Cardiac fibroblast (primary cell): Measurements from ENCODE around the gene BORCS5.

Source experiments
- DNase-seq, 2 donors: peaks; one replicate each; pipeline versions ENCODE4 v3.0.0 to v3.0.0-alpha.2; 2010; ENCODE audit warnings: low read depth in 2 of 2
- H3K4me3 ChIP-seq, 2 donors: replicated peaks in 1 of 2; 1 replicate in 1 of 2; 2 replicates in 1 of 2; pipeline ENCODE4 v1.5.1; 2011; ENCODE audit warnings: low read depth in 2 of 2, low read length in 2 of 2, mild to moderate bottlenecking in 2 of 2, moderate library complexity in 1 of 2
- CTCF ChIP-seq: IDR thresholded peaks from one replicate; pipeline ENCODE4 v1.5.1; 2011; ENCODE audit warnings: low read depth, mild to moderate bottlenecking, low read length, inconsistent platforms

BORCS5 gene

GRCh38 chr12:12473223-12473622 is 116.3 kb downstream of the BORCS5 start:
- DNase-seq = no peak
- TF ChIP-seq CTCF = no peak
- H3K4me3 ChIP-seq = no peak overlapping the region

DNA sequence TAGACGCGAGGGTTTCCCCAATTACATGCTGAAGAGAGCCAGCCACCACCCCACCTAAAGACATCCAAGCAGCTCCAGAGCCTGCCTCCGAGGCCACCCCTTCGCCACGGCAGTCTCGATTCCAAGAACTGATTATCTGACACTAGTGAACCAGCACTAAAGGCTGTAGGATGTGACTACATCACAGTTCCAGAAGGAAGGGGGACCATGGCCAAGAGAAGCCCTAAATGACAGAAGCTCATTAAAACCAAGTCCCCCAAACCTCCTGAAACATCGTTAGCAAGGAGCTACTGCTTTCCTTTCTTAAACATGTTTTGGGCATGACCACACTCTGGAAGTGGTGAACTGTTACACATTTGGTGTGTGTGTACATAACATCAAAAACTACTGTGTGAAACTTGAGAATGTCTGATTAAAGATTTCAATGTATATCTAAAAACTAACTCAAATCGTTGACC is 117.6 kb downstream of the BORCS5 start:
- no peak overlapping the region for H3K4me3 ChIP-seq
- no peak for TF ChIP-seq CTCF
- DNase-seq = peak in 1 of 2 donors; percentile 3

- H3K4me3 ChIP-seq = no peak overlapping the region
- DNase-seq = peak; percentile 15 to 60
- TF ChIP-seq CTCF = no peak
These were observed 118.3 kb downstream of the BORCS5 start for GRCh38 chr12:12474931-12475795.

GRCh38 chr12:12476857-12477531 is 120.1 kb downstream of the BORCS5 start:
- no peak overlapping the region for H3K4me3 ChIP-seq
- TF ChIP-seq CTCF = no peak
- no peak for DNase-seq

GRCh38 chr12:12477532-12477890 is 120.6 kb downstream of the BORCS5 start:
- H3K4me3 ChIP-seq = no peak overlapping the region
- DNase-seq = no peak
- no peak for TF ChIP-seq CTCF

DNA sequence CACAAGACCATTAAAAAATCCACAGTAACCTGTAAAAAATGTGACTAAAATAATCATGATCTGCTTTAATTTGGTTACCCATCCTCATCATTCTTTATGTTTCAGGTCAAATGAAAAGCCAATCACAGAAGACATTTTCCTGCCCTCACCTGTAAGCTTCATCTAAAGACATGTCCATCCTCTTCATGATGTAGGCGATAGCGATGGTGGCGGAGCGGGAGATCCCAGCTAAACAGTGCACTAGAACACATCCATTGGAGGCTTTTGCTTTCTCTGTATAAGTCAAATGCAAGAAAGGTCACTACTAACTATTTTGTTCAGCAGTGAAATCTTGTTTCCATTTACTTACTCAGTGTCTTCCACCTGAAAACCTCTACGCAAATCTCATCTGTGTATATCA is 123.2 kb downstream of the BORCS5 start:
- no peak for TF ChIP-seq CTCF
- H3K4me3 ChIP-seq = no peak overlapping the region
- no peak for DNase-seq
